T-helper 22 cell (primary cell): Measurements from ENCODE around the gene NLGN2.
A peak's percentile ranks its signal among the peaks of the same experiment; 100 is the strongest.

Experiments
- DNase-seq: peaks from one replicate; pipeline ENCODE4 v3.0.0-alpha.2; 2020; ENCODE audit warnings: low read depth

Gene NLGN2

GRCh38 chr17:7392696-7393612 lies 14.7 kb upstream of the NLGN2 start:
- DNase-seq = no peak

DNA sequence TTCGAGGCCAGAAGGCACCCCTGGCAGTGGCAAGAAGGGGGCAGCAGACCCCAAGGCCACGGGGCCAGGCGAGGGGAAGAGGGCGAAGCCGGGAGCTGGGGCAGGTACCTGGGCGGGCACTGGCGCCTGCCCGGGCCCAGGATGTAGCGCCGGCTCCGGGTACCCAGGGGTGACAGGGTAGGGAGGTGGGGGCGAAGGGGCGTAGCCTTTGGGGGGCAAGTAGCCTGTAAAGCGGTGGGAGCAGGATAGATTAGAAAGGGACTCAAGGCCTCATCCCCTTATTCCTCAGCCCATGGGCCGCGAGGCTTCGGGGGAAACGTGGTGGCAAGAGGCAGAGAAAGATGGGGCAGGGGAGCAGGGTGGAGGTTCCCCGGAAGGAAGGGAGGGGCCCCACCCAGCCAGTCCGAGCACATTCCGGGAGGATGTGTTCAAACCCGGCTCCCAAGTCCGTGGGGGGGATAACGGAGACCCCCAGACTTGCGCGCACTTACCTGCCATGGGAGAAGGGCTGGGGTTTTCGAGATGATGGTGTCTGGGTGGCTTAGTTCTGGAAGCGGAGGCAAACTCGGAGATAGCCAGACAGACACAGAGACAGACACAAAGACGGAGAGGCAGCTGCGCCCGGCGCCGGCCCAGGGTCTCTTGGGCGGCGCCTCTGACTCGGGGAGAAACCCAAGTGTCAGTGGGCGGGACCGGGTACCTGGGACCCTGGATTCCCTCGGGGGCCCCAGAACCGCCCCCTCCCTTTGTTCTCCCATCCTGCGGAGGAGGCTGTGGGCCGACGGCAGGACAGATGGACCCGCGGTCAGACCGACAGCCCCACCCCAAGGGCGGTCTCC lies 13.8 kb upstream of the NLGN2 start:
- DNase-seq = peak; percentile 68

- peak; percentile 70 for DNase-seq
These were observed 13.0 kb upstream of the NLGN2 start, which contains the start of gene PLSCR3 for GRCh38 chr17:7394452-7395191. Gene PLSCR3, minus strand, starts transcription at chr17:7394525. Its CDS starts 415 bp downstream, at chr17:7394110.

GRCh38 chr17:7396147-7396546 lies 11.5 kb upstream of the NLGN2 start:
- DNase-seq = no peak

- DNase-seq = no peak
These were observed 9.0 kb upstream of the NLGN2 start for GRCh38 chr17:7398612-7399011.

DNA sequence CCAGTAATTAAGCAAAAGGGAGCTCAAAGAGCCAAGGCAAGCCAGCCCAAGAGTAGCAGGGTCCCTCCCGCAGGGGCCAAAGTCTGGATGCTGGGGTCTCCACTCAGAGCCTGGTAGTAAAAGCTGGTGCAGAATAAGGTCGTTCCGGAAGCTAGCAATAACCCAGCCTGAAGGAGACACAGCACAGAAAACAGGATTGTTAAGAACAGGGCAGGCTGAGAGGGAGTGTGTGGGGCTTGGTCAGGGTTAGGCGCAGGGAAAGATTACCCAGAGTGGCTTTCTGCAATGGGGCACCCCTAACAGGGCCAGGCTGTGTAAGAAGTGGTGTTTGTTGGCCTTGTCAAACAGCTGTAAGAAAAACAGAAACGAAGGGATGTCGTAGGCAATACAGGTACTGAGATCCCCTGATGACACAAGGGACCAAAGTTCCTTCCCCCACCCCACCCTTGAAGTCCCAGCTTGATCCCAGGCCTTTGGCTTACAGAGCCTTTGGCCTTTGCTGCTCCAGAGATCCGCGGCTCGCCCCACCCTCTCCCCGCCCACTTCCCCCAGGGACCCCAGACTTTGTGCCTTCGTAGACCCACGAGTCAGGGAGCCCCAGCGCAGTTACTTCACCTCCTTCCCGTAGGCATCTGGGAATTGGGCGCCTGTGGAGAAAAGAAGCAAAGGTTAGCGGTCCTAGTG lies 4.5 kb upstream of the NLGN2 start:
- DNase-seq = peak; percentile 14

GRCh38 chr17:7403727-7403976 lies 4.0 kb upstream of the NLGN2 start:
- no peak for DNase-seq

DNA sequence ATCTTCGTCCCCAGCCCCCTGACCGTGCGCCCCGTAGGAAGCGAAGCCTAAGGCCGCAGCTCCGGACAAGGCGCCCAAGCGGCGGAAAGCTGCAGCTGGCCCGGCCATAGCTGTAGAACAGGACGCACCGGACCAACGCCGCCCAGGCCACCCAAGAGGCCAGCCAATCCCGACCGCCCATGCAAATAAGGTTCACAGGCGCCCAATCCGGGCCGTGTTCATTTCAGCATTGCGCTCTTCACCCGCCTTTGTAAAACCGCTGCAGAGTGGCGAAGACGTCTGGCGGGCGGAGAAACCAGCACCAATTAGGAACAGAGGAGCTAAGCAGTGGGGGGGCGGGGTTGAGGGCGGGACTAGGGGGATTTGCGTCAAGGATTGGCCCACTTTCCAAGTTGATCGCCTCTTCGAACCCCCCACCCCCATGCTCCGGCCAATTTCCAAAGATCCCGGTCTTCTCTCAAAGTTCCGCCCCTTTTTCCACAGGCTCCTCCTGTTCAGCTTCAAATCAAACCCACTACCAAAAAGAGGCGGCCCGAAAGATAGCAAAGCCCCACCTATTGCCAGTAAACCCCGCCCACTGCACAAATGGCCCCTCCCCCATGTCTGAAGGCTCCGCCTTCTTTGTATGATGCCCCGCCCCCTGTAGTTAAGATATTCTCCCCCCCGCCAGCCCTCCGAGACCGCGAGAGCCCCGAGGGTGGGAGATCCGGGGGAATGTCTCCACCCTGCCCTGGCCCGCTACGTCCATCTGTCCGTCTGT lies 3.5 kb upstream of the NLGN2 start, which contains the start of gene TMEM256:
Gene TMEM256, minus strand, starts transcription at position 121 of the 760 bp plus-strand sequence. Its CDS starts 13 bp downstream, at position 108.
- DNase-seq = peak; percentile 96

- DNase-seq = peak; percentile 64
These were observed 2.8 kb upstream of the NLGN2 start for GRCh38 chr17:7404737-7405349.

GRCh38 chr17:7405350-7406234 lies 2.1 kb upstream of the NLGN2 start:
- no peak for DNase-seq

DNA sequence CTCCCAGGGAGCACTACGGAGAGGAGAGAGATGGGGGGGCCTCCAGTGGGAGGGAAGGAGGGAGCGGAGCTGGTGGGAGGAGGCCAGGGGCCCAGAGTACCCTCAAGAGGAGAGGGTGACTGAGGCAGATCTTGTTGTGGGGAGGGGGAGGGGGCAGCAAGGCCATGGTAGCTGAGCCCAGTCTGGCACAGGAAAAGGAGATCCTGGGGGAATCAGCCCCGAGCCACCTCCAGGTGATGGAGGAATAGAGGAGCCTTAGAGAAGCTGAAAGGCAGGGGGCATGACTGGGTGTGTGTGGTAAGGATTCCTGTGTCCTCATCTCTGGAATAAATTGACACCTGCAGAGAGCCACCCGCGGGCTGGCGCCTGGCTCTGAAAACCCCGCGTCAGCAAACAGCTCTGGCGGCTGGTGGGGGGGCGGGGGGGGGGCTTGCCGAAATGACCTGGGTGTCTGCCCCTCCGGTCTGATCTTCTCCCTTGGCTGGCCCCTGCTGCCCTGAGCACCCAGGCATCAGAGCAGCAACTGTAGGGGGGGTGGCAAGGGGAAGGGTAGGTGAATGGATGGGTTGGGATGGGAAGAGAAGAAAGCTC lies 1.3 kb upstream of the NLGN2 start:
- DNase-seq = no peak

- DNase-seq = no peak
These were observed 563 bp upstream of the NLGN2 start for GRCh38 chr17:7407082-7407481.

DNA sequence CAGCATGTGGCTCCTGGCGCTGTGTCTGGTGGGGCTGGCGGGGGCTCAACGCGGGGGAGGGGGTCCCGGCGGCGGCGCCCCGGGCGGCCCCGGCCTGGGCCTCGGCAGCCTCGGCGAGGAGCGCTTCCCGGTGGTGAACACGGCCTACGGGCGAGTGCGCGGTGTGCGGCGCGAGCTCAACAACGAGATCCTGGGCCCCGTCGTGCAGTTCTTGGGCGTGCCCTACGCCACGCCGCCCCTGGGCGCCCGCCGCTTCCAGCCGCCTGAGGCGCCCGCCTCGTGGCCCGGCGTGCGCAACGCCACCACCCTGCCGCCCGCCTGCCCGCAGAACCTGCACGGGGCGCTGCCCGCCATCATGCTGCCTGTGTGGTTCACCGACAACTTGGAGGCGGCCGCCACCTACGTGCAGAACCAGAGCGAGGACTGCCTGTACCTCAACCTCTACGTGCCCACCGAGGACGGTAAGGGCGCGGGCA lies 645 bp downstream of the NLGN2 start:
- DNase-seq = no peak

DNA sequence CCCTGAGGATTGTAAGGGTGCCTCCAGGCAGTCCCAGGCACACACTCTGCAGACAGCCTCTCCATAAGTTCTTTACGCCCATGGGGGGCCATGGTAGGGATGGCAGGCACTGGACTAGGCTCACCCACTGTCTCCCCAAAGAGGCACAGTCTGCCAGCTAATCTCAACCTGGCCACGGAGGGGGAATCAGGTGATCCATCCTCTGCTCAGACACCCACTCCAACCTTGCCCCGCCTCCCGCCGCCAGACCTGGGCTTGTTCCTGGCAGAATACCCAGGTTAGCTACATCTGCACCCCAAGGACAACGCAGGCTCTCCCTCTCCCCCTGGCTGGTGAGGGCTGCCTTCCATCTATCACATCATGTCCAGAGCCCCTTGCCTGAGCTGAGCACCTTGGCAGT lies 1.2 kb downstream of the NLGN2 start:
- DNase-seq = no peak

DNA sequence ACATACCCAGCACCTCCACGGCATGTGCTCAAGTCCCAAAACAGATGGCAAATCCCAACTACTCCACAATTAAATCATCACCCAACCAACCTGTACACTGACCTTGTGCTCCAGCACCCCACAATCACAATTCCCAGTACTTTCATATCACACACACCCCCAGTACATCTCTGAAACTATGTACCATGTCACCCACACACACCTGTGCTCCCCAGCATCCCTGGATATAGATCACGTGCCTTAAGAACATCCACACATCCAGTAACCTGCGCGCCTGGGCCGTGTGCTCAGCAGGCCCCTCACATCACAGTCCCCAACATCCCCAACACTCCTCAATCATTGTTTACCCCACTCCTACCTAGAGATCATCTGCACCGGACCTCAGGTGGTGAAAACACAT lies 2.1 kb downstream of the NLGN2 start:
- no peak for DNase-seq

DNA sequence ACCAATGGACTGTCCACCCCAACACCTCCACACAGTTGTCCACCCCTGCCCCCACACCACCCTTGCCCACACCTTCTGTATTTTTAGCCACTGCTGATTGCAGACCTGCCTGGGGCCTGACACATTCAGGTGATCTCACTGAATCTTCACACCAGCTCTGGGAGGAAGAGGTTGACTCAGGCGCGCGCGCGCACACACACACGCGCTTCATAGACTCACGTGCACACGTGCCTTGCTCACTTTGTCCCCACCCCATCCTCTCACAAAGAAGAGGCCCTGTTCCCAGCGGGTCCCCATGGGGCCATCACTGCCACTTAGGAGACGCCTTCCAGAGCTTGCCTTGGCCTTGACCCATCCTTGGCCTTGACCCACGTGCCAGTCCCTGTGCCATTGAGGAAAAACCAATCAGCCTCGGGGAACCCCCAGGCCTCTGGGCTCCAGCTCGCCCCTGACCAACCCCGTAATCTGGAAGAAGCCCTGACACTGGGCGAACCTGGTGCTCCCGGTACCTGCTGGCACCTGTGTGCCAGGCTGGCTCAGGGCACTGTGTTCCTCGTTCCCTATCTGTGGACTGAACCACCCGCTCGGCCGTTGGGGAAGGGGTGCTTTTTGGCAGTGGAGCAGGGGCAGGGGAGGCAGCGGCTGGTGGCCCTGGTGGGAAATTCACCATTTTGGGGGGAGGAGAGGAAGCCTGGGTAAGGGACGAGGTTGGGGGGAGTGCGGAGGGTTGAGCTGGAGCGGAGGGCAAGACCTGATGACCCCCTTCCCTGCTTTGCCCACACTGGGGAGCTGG lies 3.2 kb downstream of the NLGN2 start:
- DNase-seq = no peak

- no peak for DNase-seq
These were observed 3.7 kb downstream of the NLGN2 start for GRCh38 chr17:7411427-7411750.

DNA sequence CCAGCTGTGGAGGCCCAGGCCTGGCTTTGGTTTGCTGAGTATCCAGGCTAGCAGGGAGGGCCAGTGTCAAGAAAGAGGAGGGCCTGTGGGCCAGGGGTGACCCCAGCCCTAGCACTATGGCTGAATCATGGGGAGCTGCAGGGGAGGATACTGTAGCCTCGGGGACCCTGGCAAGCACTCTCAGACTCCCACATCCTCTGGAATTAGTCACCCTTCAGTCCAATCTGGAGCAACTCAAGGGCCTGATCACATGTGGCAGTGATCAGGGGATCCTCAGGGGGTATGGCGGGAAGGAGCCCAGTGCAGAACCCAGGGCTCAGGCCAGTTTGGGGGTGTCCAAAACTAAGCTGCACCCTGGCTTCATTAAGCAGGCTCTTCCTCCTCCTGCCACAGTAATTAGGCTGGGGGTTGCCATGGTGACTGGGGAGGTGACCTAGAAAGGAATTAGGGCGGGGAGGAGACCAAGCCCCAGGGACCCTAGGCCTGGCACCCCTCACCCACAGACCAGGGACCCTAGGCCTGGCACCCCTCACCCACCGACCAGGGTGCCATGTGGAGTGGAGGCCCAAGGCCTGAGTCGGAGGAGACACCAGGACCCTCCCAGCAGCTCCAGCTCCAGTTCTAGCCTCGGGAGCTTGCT lies 5.8 kb downstream of the NLGN2 start:
- DNase-seq = no peak
